H1 (cell line): ENCODE measurements around the gene TAF4.

ENCODE experiments used
- HDAC2 ChIP-seq, 2 experiments: fragments of 300-600 bp in 1 of 2; sonication (generic) in 1 of 2; IDR thresholded peaks; 2 replicates each; pipeline ENCODE4 v1.6.1; 2011 to 2012; ENCODE audit warnings: low read depth in 2 of 2, low read length in 2 of 2, mild to moderate bottlenecking in 2 of 2, moderate library complexity in 2 of 2, borderline replicate concordance in 1 of 2, inconsistent platforms in 1 of 2
- RAD21 ChIP-seq, 2 experiments: IDR thresholded peaks in 1 of 2; conservative IDR thresholded peaks in 1 of 2; 2 replicates each; pipeline ENCODE4 v1.6.1; 2011; ENCODE audit warnings: low read depth in 2 of 2, low read length in 2 of 2, improper control_type of control experiment in 1 of 2, inconsistent platforms in 1 of 2, mild to moderate bottlenecking in 1 of 2, moderate library complexity in 1 of 2
- SP4 ChIP-seq: IDR thresholded peaks from 2 replicates; pipeline ENCODE4 v1.6.1; 2012; ENCODE audit warnings: low read length, inconsistent platforms
- TAF1 ChIP-seq: IDR thresholded peaks from 2 replicates; pipeline ENCODE4 v1.6.1; 2011; ENCODE audit warnings: mild to moderate bottlenecking, low read depth, low read length
- TEAD4 ChIP-seq: IDR thresholded peaks from 2 replicates; pipeline ENCODE4 v1.6.1; 2012; ENCODE audit warnings: low read depth, low read length, inconsistent platforms, mixed read lengths
- USF2 ChIP-seq: IDR thresholded peaks from 2 replicates; pipeline ENCODE4 v1.6.1; 2011; ENCODE audit warnings: low read length, improper control_type of control experiment
- TF ChIP-seq, protein P1 (sequence below), 3 experiments: IDR thresholded peaks; 1 replicate in 2 of 3; 2 replicates in 1 of 3; pipeline versions ENCODE4 v1.5.1 to v1.6.1; 2011; ENCODE audit warnings: low read length in 3 of 3, mild to moderate bottlenecking in 3 of 3, inconsistent platforms in 2 of 3, low read depth in 1 of 3, moderate library complexity in 1 of 3; ENCODE audit not compliant: insufficient read depth in 1 of 3; ENCODE audit errors: control extremely low read depth in 1 of 3

DNA sequence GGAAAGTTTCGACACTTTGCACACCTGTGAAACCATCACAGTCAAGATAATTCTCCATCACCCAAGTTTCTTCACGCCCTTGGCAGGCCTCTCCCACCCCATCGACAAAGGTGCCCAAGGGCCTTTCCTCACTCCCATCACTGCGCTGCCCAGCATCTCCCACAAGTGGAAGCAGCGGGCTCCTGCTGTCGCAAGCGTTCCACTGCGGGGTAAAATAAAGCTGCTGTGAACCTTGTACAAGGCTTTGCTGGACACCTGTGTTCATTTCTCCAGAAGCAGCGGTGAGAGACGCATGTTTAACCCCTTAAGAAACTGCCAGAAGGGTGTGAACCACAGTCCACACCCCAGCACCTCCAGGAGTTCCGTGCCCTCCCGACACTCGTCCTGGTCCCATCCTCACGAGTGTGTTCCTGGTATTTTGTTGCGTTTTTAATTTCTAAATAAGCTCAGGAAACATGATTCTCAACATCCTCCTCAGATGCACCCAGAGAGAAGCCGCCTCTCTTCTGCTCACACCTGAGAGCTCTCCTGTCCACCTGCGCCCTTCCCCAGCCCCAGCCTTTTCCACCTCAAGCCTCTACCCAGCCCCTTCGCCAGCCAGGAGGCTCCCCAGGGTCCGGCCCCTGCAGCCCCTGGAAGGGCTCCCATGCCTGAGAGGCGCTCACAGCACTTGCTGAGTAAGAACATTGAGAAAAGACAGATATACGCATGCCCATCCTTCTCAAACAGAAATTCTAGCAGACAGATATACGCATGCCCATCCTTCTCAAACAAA, 97.5 kb downstream of the TAF4 start:
- TF ChIP-seq USF2 (no peak), SP4 (no peak), TEAD4 (no peak), RAD21 (IDR thresholded peaks at IDR 0.05 in 1 of 2, conservative IDR thresholded peaks at IDR 0.05 in 1 of 2; ENCODE audit: low read depth in 2 of 2, low read length in 2 of 2) (no peak), TAF1 (no peak), HDAC2 (IDR thresholded peaks at IDR 0.05; ENCODE audit: borderline replicate concordance in 1 of 2, low read depth in 2 of 2, low read length in 2 of 2) (no peak)
- TF ChIP-seq, protein P1, sequence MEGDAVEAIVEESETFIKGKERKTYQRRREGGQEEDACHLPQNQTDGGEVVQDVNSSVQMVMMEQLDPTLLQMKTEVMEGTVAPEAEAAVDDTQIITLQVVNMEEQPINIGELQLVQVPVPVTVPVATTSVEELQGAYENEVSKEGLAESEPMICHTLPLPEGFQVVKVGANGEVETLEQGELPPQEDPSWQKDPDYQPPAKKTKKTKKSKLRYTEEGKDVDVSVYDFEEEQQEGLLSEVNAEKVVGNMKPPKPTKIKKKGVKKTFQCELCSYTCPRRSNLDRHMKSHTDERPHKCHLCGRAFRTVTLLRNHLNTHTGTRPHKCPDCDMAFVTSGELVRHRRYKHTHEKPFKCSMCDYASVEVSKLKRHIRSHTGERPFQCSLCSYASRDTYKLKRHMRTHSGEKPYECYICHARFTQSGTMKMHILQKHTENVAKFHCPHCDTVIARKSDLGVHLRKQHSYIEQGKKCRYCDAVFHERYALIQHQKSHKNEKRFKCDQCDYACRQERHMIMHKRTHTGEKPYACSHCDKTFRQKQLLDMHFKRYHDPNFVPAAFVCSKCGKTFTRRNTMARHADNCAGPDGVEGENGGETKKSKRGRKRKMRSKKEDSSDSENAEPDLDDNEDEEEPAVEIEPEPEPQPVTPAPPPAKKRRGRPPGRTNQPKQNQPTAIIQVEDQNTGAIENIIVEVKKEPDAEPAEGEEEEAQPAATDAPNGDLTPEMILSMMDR (IDR thresholded peaks at IDR 0.05; ENCODE audit: control extremely low read depth in 1 of 3, insufficient read depth in 1 of 3, low read depth in 1 of 3, low read length in 3 of 3) = no peak
